K562 (cell line): ENCODE results near the gene RAB40B. TPM values are rescaled to one million over a fixed set of nuclear protein-coding genes. Genes with fewer than 3 reads are reported as not detected.

ENCODE experiments used
- REST ChIP-seq, 2 experiments: fragments of 450-650 bp; formaldehyde crosslinking in 1 of 2; IDR thresholded peaks; 2 replicates each; pipeline versions ENCODE4 v1.4.0 to v1.6.1; 2014 to 2020; ENCODE audit warnings: mild to moderate bottlenecking in 2 of 2, borderline replicate concordance in 1 of 2, low read depth in 1 of 2
- polyA plus RNA-seq, 8 experiments: library from polyadenylated mRNA; depleted of rRNA in 4 of 8; stranded (reverse) in 5 of 8; unstranded in 3 of 8; fragments of >200 nt; fragmentation: Nextera tagmentation in 2 of 8; fragmentation: Illumina TruSeq in 1 of 8; extraction: Ambion mirVana in 2 of 8; extraction: Trizol in 1 of 8; gene quantifications; 2 replicates each; pipeline versions ENCODE4 v1.2.1 to v1.2.3, GENCODE V29; 2011 to 2014; ENCODE audit warnings: inconsistent platforms in 1 of 8, missing spikeins in 1 of 8
- total RNA-seq, 7 experiments: library from RNA; depleted of rRNA in 6 of 7; stranded (reverse); fragments of >200 nt in 6 of 7; fragmentation: Illumina TruSeq in 2 of 7; extraction: Trizol in 2 of 7; gene quantifications; 2 replicates each; pipeline versions ENCODE4 v1.2.1 to v1.2.3, GENCODE V29; 2011 to 2021; ENCODE audit warnings: low replicate concordance in 1 of 7

Gene RAB40B
- total and polyA plus RNA-seq, 9 of the 15 experiments (the other 6 are each of a cell fraction or from before 2014, with no cell fraction given) = 0.13 to 4.6 (median 1.4) TPM

DNA sequence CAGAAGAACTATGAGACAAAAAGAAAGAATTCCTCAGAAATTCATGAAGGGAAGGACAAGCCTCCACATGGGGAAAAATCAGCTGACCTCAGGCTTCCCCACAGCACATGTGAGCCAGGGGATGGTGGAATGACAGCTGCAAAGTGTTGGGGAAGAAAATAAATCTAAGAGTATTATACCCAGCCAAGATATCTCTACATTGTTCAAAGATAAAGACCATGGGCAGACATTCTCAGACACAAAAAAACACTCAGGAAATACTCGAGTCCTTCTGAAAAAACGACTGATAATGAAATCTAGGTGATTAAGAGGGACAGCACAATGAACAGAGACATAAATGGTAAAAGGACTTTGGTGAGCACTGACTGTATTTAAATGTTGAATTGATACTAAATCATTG, 3.9 kb downstream of the RAB40B start (continued):
- TF ChIP-seq REST (IDR thresholded peaks at IDR 0.05; ENCODE audit: borderline replicate concordance) = no peak
- no peak for TF ChIP-seq REST (CRISPR knock-in tag; IDR thresholded peaks at IDR 0.05; ENCODE audit: low read depth)
